Naive thymus-derived CD4-positive, alpha-beta T cell (primary cell): ENCODE results near the gene KIF26B. TPM values are rescaled to one million over a fixed set of nuclear protein-coding genes. Genes with fewer than 3 reads are reported as not detected.

Experiments used
- ATAC-seq: fragments of 150-1000 bp; cut with Tn5 transposase; 2 replicates; pipeline ENCODE4 v1.10.0; 2021; ENCODE audit warnings: mild to moderate bottlenecking, moderate library complexity
- CTCF ChIA-PET: fragments of 350-600 bp; sonication (Branson Sonifier 250); formaldehyde crosslinking; loops from one replicate; lab custom pipeline; 2021; ENCODE audit warnings: antibody characterized with exemption; lab: Charles Lee
- POLR2A ChIA-PET: fragments of 350-600 bp; sonication (Branson Sonifier 250); formaldehyde crosslinking; loops from one replicate; lab custom pipeline; 2021; ENCODE audit warnings: antibody characterized with exemption, inconsistent platforms; lab: Charles Lee
- DNase-seq, 9 donors: peaks; one replicate each; pipeline versions ENCODE4 v3.0.0 to v3.0.0-alpha.2; 2020 to 2022; ENCODE audit warnings: mixed read lengths in 1 of 9
- H3K27ac ChIP-seq: one replicate; pipeline ENCODE4 v1.7.0; 2013; ENCODE audit warnings: mild to moderate bottlenecking, low read depth, low read length, moderate library complexity
- H3K27me3 ChIP-seq, 2 donors: one replicate each; pipeline ENCODE4 v1.7.0; 2013; ENCODE audit warnings: low read length in 2 of 2, mild to moderate bottlenecking in 2 of 2, moderate library complexity in 2 of 2; ENCODE audit not compliant: control insufficient read depth in 2 of 2, insufficient read depth in 2 of 2
- H3K36me3 ChIP-seq, 3 experiments: 1 replicate in 2 of 3; 2 replicates in 1 of 3; pipeline ENCODE4 v1.7.0; 2013; ENCODE audit warnings: low read length in 3 of 3, mild to moderate bottlenecking in 3 of 3, moderate library complexity in 1 of 3; ENCODE audit not compliant: insufficient read depth in 3 of 3, control insufficient read depth in 2 of 3
- H3K4me1 ChIP-seq, 2 donors: one replicate each; pipeline ENCODE4 v1.7.0; 2013; ENCODE audit warnings: low read length in 2 of 2, mild to moderate bottlenecking in 2 of 2, moderate library complexity in 1 of 2; ENCODE audit not compliant: control insufficient read depth in 2 of 2, insufficient read depth in 2 of 2
- H3K4me3 ChIP-seq: 2 replicates; pipeline ENCODE4 v1.7.0; 2013; ENCODE audit warnings: mild to moderate bottlenecking, low read length
- H3K9me3 ChIP-seq, 3 experiments: 1 replicate in 2 of 3; 2 replicates in 1 of 3; pipeline ENCODE4 v1.7.0; 2013; ENCODE audit warnings: low read length in 3 of 3; ENCODE audit not compliant: control insufficient read depth in 2 of 3
- H3K27ac Mint-ChIP-seq, 9 donors: one replicate each; pipeline ENCODE4 v1.8.0; 2020 to 2022; ENCODE audit warnings: mixed read lengths in 9 of 9, mild to moderate bottlenecking in 8 of 9, moderate library complexity in 5 of 9, inconsistent platforms in 2 of 9
- H3K27me3 Mint-ChIP-seq, 5 donors: one replicate each; pipeline ENCODE4 v1.8.0; 2021 to 2022; ENCODE audit warnings: mixed read lengths in 5 of 5, mild to moderate bottlenecking in 1 of 5
- H3K36me3 Mint-ChIP-seq, 5 donors: one replicate each; pipeline ENCODE4 v1.8.0; 2020 to 2022; ENCODE audit warnings: mixed read lengths in 5 of 5, mild to moderate bottlenecking in 3 of 5, inconsistent platforms in 1 of 5
- H3K4me1 Mint-ChIP-seq, 7 donors: one replicate each; pipeline ENCODE4 v1.8.0; 2020 to 2022; ENCODE audit warnings: mixed read lengths in 7 of 7, mild to moderate bottlenecking in 3 of 7, inconsistent platforms in 1 of 7
- H3K4me3 Mint-ChIP-seq, 10 donors: one replicate each; pipeline ENCODE4 v1.8.0; 2020 to 2022; ENCODE audit warnings: mild to moderate bottlenecking in 10 of 10, mixed read lengths in 10 of 10, moderate library complexity in 6 of 10, inconsistent platforms in 2 of 10
- H3K9me3 Mint-ChIP-seq, 11 donors: one replicate each; pipeline ENCODE4 v1.8.0; 2020 to 2022; ENCODE audit warnings: mixed read lengths in 11 of 11, mild to moderate bottlenecking in 4 of 11, inconsistent platforms in 1 of 11, moderate library complexity in 1 of 11
- intact Hi-C, 2 donors: fragments of 100-400 bp; cut with micrococcal nuclease; formaldehyde crosslinking; loops; one replicate each; pipeline ENCODE4 v1.15.1; 2023
- polyA plus RNA-seq, 2 donors: library from polyadenylated mRNA; unstranded; fragments of 300-500 nt; fragmentation: Illumina TruSeq; gene quantifications; one replicate each; pipeline ENCODE4 v1.2.3, GENCODE V29; 2021
- total RNA-seq, 6 experiments: library from RNA in 5 of 6; stranded (reverse) in 5 of 6; gene quantifications; 1 replicate in 5 of 6; 2 replicates in 1 of 6; pipeline ENCODE4 v1.2.3 and lab custom pipeline; 2021 to 2026

Gene KIF26B
- total and polyA plus RNA-seq, 7 experiments from 2014 or later: 0.06 to 0.24 (median 0.21) TPM; not detected in 4

GRCh38 chr1:245155272-245156040 is 671 bp downstream of the KIF26B start:
- H3K9me3 ChIP-seq: no peaks in the 10 kb centered on the region
- H3K4me1 ChIP-seq: peaks cover 15 to 20% of the 10 kb centered on the region in 2 donors
- Mint-ChIP-seq H3K9me3 (peaks cover 0 to 29% (median 6%) of the 10 kb centered on the region in 11 donors), H3K27ac (peak overlapping the region in 1 of 9 donors; percentile 29), H3K4me1 (peaks cover 0 to 28% (median 26%) of the 10 kb centered on the region in 7 donors), H3K27me3 (peaks cover 61 to 76% (median 71%) of the 10 kb centered on the region in 5 donors), H3K36me3 (peaks cover 0 to under 1% (median 0%) of the 10 kb centered on the region in 5 donors), H3K4me3 (peak overlapping the region; percentile 76 to 88 (median 83))
- CTCF ChIA-PET: interaction anchor here (1.0 kb wide), 1 partner anchor 846 kb away, joined by 3 read pairs; no protein-coding TSS in a partner anchor
- intact Hi-C loops: loop anchor here (2.0 to 5.0 kb wide), 5 partner anchors 225 to 1295 kb away; partner anchors contain the start of gene DESI2 (in 2 of the 2)
- H3K4me3 ChIP-seq: peak overlapping the region; percentile 52
- no peak for ATAC-seq
- H3K27me3 ChIP-seq: peaks cover 3 to 13% of the 10 kb centered on the region in 2 donors
- peak in 3 of 9 donors; percentile 3 to 12 (median 4) for DNase-seq
- no peak overlapping the region for H3K27ac ChIP-seq
- no peaks in the 10 kb centered on the region for H3K36me3 ChIP-seq
- POLR2A ChIA-PET: no interaction called here

GRCh38 chr1:245156041-245156735 is 1.4 kb downstream of the KIF26B start:
- Mint-ChIP-seq H3K27me3 (peaks cover 54 to 72% (median 67%) of the 10 kb centered on the region in 5 donors), H3K9me3 (peaks cover 0 to 29% (median 8%) of the 10 kb centered on the region in 11 donors), H3K27ac (peak overlapping the region in 1 of 9 donors; percentile 29), H3K4me3 (peak overlapping the region; percentile 76 to 88 (median 83)), H3K4me1 (peaks cover 0 to 28% (median 26%) of the 10 kb centered on the region in 7 donors), H3K36me3 (no peaks in the 10 kb centered on the region)
- intact Hi-C loops: loop anchor here (2.0 to 5.0 kb wide), 4 partner anchors 225 to 796 kb away; partner anchors contain the start of gene DESI2 (in 2 of the 2)
- H3K27me3 ChIP-seq: peaks cover 3 to 13% of the 10 kb centered on the region in 2 donors
- no peaks in the 10 kb centered on the region for H3K9me3 ChIP-seq
- peaks cover 15 to 20% of the 10 kb centered on the region in 2 donors for H3K4me1 ChIP-seq
- DNase-seq: peak; percentile 28 to 83 (median 58)
- H3K4me3 ChIP-seq: peak overlapping the region; percentile 52
- H3K36me3 ChIP-seq: no peaks in the 10 kb centered on the region
- ChIA-PET CTCF (no interaction called here), POLR2A (no interaction called here)
- H3K27ac ChIP-seq: no peak overlapping the region
- ATAC-seq: peak; percentile 93

- H3K36me3 Mint-ChIP-seq: no peaks in the 10 kb centered on the region
- H3K27ac Mint-ChIP-seq: no peak overlapping the region
- ATAC-seq (no peak), DNase-seq (no peak)
- peak overlapping the region; percentile 74 to 88 (median 79) for H3K4me3 Mint-ChIP-seq
- peaks cover 0 to 28% (median 26%) of the 10 kb centered on the region in 7 donors for H3K4me1 Mint-ChIP-seq
- CTCF ChIA-PET: no interaction called here
- H3K9me3 Mint-ChIP-seq: peaks cover 0 to 29% (median 8%) of the 10 kb centered on the region in 11 donors
- intact Hi-C loops: loop anchor here (2.0 to 5.0 kb wide), 4 partner anchors 224 to 795 kb away; partner anchors contain the start of gene DESI2 (in 2 of the 2)
- peaks cover 52 to 67% (median 59%) of the 10 kb centered on the region in 5 donors for H3K27me3 Mint-ChIP-seq
- H3K4me1 ChIP-seq: peaks cover 15 to 20% of the 10 kb centered on the region in 2 donors
- peak overlapping the region; percentile 30 for H3K4me3 ChIP-seq
- H3K27ac ChIP-seq: no peak overlapping the region
- no peaks in the 10 kb centered on the region for H3K36me3 ChIP-seq
- POLR2A ChIA-PET: no interaction called here
- peaks cover 3 to 13% of the 10 kb centered on the region in 2 donors for H3K27me3 ChIP-seq
- H3K9me3 ChIP-seq: no peaks in the 10 kb centered on the region
These were observed 2.1 kb downstream of the KIF26B start for GRCh38 chr1:245156736-245157505.

- POLR2A ChIA-PET: no interaction called here
- Mint-ChIP-seq H3K9me3 (peaks cover 0 to 29% (median 8%) of the 10 kb centered on the region in 11 donors), H3K4me3 (no peak overlapping the region), H3K4me1 (peaks cover 0 to 20% (median 16%) of the 10 kb centered on the region in 7 donors), H3K27me3 (peaks cover 48 to 62% (median 57%) of the 10 kb centered on the region in 5 donors), H3K27ac (no peak overlapping the region), H3K36me3 (no peaks in the 10 kb centered on the region)
- CTCF ChIA-PET: no interaction called here
- H3K27ac ChIP-seq: no peak overlapping the region
- H3K4me1 ChIP-seq: peaks cover 9 to 15% of the 10 kb centered on the region in 2 donors
- H3K36me3 ChIP-seq: no peaks in the 10 kb centered on the region
- H3K9me3 ChIP-seq: no peaks in the 10 kb centered on the region
- intact Hi-C loops: loop anchor here (5.0 kb wide), 2 partner anchors 507 to 793 kb away; partner anchors contain the start of gene DESI2 (in 1 of the 2)
- H3K4me3 ChIP-seq: no peak overlapping the region
- DNase-seq (no peak), ATAC-seq (no peak)
- H3K27me3 ChIP-seq: peaks cover 3 to 10% of the 10 kb centered on the region in 2 donors
These were observed 4.1 kb downstream of the KIF26B start for GRCh38 chr1:245158913-245159312.

DNA sequence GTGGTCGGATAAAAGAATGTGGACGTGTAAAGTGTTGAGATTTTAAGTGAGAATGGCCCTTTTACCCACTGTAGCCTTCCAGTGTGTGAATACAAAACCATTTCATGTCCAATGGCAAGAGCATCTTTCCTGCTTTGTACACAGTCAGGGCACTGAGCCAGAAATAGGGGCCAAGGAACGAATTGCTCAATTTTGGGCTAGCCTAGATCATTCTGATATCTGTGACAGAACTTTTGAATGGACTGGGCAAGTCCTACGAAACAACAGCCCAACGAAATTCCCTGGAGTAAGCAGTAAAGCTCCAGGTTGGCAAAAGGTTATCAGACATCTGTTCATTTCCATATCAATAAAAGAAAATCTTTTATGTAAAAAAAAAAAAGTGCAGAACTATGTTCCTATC is 5.5 kb downstream of the KIF26B start:
- Mint-ChIP-seq H3K4me1 (peaks cover 0 to 14% (median 10%) of the 10 kb centered on the region in 7 donors), H3K9me3 (peaks cover 0 to 29% (median 8%) of the 10 kb centered on the region in 11 donors), H3K27me3 (peaks cover 54 to 68% (median 62%) of the 10 kb centered on the region in 5 donors), H3K27ac (no peak overlapping the region), H3K4me3 (no peak overlapping the region), H3K36me3 (peaks cover 0 to 4% (median 0%) of the 10 kb centered on the region in 5 donors)
- H3K4me1 ChIP-seq: peaks cover 4 to 10% of the 10 kb centered on the region in 2 donors
- no peaks in the 10 kb centered on the region for H3K9me3 ChIP-seq
- intact Hi-C loops: no loop called here
- DNase-seq (no peak), ATAC-seq (no peak)
- H3K27me3 ChIP-seq: peaks cover under 1 to 8% of the 10 kb centered on the region in 2 donors
- ChIA-PET CTCF (interaction anchor here (1.0 kb wide), 1 partner anchor 843 kb away, joined by 3 read pairs; no protein-coding TSS in a partner anchor), POLR2A (no interaction called here)
- no peak overlapping the region for H3K4me3 ChIP-seq
- no peaks in the 10 kb centered on the region for H3K36me3 ChIP-seq
- H3K27ac ChIP-seq: no peak overlapping the region
